ENCODE results near the gene PVALB.

Gene PVALB

DNA sequence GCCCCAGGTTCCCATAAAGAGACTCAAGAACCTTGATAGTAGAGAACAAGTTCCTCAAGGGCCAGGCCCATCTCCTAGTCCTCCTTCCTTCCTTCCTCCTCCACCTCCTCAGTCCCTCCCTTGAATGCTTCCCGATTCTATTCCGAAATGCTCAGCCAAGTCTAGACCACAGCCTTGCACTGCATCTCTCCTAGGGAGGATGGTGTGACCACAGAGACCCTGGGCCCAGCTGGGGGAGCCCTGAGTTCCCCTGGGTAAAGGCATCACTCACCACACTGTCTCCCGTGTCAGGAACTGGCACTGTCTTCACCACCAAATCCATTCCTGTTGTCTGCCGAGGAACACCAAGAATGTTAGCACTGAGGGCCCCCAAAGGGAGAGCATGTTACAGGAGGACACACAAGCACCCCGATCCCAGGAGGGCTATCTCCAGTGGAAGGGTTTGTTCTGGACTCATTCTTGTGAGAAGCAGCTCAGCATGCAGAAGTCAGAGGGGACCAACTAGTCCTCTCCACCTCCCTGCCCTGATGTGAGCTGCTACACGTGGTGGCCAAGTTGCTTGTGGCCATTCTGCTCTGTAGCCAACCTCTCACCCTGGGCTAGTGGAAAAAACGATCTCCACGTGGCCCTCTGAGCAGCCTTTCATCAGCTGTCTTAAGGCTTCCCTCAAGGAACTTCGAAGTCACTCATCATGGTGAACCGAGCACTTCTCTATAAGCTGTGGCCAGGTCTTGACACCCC, 49.6 kb downstream of the PVALB start:
- no peak for DNase-seq (ENCODE audit: low read depth)
- TF ChIP-seq, protein P1, sequence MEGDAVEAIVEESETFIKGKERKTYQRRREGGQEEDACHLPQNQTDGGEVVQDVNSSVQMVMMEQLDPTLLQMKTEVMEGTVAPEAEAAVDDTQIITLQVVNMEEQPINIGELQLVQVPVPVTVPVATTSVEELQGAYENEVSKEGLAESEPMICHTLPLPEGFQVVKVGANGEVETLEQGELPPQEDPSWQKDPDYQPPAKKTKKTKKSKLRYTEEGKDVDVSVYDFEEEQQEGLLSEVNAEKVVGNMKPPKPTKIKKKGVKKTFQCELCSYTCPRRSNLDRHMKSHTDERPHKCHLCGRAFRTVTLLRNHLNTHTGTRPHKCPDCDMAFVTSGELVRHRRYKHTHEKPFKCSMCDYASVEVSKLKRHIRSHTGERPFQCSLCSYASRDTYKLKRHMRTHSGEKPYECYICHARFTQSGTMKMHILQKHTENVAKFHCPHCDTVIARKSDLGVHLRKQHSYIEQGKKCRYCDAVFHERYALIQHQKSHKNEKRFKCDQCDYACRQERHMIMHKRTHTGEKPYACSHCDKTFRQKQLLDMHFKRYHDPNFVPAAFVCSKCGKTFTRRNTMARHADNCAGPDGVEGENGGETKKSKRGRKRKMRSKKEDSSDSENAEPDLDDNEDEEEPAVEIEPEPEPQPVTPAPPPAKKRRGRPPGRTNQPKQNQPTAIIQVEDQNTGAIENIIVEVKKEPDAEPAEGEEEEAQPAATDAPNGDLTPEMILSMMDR (conservative IDR thresholded peaks at IDR 0.05; ENCODE audit: control insufficient read depth, insufficient read depth, low read depth, low read length) = no peak
- no peak overlapping the region for H3K4me3 ChIP-seq (ENCODE audit: control insufficient read depth, low read depth, low read length)

DNA sequence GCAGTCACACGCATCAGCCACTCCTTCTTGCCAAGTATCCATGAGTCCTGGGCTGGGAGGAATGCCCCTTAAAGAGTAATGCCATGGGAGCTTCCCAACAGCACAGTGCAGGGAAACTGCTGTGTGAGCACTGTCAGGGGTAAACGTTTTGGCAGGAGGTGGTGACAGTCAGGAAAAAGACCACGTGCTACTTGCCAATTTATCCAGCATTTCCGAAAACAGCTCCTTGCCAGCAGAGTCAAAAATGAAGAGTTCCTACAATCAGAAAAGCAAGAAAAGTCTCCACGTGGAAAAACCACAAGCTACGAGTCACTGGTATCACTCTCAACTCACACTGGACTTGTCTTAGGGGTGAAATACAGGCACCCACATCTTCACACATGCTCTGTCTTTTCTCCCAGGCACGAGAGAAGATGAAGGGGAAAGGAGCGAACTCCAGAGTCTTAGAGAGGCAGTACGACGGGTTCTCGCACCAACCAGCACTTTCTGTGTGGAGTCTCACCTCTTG, 50.8 kb downstream of the PVALB start:
- H3K4me3 ChIP-seq (ENCODE audit: control insufficient read depth, low read depth, low read length) = no peak overlapping the region
- DNase-seq (ENCODE audit: low read depth) = peak; percentile 40
- TF ChIP-seq, protein P1 (conservative IDR thresholded peaks at IDR 0.05; ENCODE audit: control insufficient read depth, insufficient read depth, low read depth, low read length) = no peak

DNA sequence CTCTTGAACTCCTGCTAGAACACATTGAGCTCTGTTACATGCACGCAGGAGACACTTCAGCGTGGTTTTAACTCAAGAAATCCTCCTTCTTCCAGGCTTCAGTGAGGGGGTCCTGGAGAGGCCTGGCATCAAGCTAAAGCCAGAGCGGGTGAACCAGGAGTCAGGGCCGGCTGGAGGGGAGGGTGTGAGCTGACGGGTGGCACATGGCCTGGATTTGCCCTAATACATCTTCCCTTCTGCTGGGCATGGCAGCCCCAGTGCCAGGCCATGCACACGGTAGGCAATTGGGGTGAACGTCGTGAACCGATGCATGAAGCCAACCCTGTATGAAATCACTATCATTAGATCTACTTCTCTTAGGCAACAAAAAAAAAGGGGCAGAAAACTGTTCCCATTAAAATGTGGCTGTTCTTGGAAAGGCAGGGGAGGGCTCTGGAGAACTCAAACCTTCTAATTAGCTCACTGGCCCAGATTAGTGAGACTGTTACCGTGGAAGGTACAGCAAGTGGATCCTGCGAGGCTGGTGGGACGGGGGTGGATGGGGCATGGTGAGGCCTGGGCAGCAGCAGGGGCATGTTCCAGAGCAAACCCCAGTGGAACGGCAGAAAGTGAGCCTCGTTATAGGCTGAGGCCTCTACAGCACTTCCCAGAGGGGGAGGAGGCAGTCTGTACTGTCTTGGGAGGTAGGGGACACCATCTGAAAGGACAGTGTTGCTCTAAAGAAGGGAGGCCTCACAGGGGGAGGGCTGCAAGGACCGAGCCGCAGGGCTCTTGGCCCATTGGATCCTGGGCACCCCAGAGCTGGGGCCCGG, 51.5 kb downstream of the PVALB start:
- DNase-seq (ENCODE audit: low read depth) = no peak
- no peak overlapping the region for H3K4me3 ChIP-seq (ENCODE audit: control insufficient read depth, low read depth, low read length)
- TF ChIP-seq, protein P1 (conservative IDR thresholded peaks at IDR 0.05; ENCODE audit: control insufficient read depth, insufficient read depth, low read depth, low read length) = no peak

DNA sequence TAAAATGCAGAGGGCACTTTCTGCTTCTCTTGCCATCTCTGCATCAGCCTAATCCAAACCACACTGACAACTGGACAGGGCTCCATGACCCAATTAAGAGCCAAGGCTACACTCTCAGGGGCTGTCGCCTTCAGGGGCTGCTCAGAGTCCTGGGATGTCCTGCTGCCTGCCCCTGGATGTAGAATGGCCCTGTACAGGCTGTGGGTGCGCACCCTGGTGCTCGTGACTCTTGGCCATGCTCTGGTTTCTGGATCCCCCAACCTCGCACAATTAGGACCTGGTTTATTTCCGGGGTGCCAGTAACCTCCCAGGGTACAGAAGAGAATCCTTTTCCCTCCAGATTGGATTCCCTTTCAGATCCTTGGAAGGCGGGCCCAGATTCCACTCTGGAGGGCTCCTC, 52.2 kb downstream of the PVALB start:
- no peak for DNase-seq (ENCODE audit: low read depth)
- no peak overlapping the region for H3K4me3 ChIP-seq (ENCODE audit: control insufficient read depth, low read depth, low read length)
- TF ChIP-seq, protein P1 (conservative IDR thresholded peaks at IDR 0.05; ENCODE audit: control insufficient read depth, insufficient read depth, low read depth, low read length) = no peak

DNA sequence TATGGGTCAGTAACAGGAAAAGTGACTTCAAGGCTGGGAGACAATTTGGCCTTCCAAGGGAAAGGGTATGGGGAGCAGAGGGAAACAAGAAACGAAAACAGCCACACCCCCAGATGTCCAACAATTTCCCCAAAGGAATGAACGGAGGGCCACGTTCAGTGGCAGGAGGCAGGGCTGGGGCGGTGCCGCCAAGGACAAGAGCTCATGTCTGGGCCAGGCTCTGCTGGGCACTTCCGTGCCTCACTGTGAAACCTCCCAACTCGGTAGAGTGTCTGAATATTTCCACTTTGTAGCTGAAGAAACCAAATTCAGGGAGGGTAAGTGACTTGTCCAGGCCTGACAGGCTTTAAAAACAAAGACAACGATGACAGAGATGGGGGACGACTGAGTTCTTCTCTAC, 52.8 kb downstream of the PVALB start:
- TF ChIP-seq, protein P1 (conservative IDR thresholded peaks at IDR 0.05; ENCODE audit: control insufficient read depth, insufficient read depth, low read depth, low read length) = no peak
- DNase-seq (ENCODE audit: low read depth) = no peak
- no peak overlapping the region for H3K4me3 ChIP-seq (ENCODE audit: control insufficient read depth, low read depth, low read length)

DNA sequence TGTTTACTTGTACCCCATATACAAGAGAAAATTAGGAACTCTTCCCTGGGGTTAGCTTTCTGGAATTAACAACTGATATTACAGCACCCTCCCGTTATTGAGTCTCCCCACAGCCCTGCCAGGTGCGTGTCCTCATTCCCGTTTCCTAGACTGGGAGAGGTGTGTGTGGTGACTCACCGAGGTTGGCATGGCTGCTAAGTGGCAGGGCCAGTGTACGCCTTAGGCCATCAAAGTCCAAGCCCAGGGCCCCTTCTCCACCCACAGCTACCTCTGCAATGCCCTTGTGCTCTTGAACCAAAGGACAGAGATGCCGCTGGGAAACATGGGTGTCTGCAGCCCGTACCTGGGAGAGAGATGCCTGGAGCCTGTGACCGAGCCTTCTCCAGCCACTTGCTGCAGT, 53.3 kb downstream of the PVALB start:
- no peak for DNase-seq (ENCODE audit: low read depth)
- H3K4me3 ChIP-seq (ENCODE audit: control insufficient read depth, low read depth, low read length) = no peak overlapping the region
- TF ChIP-seq, protein P1 (conservative IDR thresholded peaks at IDR 0.05; ENCODE audit: control insufficient read depth, insufficient read depth, low read depth, low read length) = no peak
